Left renal pelvis (tissue), 4 donors: ENCODE measurements around the gene ITGA8. TPM values are rescaled to one million over a fixed set of nuclear protein-coding genes. Genes with fewer than 3 reads are reported as not detected.
"Not testable (repeated sequence)": the region's sequence is repeated elsewhere in the genome, so short reads cannot be mapped to it uniquely, and the experiment has no call there.

ENCODE experiments used
- DNase-seq, 4 donors: peaks; one replicate each; pipeline ENCODE4 v3.0.0-alpha.2; 2013; ENCODE audit warnings: low read depth in 4 of 4, low spot score in 3 of 4
- polyA plus RNA-seq, 4 donors: library from polyadenylated mRNA; unstranded; fragments of 120-200 nt; gene quantifications; one replicate each; pipeline ENCODE4 v1.2.1, GENCODE V29; 2013; ENCODE audit not compliant: insufficient read length in 4 of 4

ITGA8 gene
- polyA plus RNA-seq, 4 donors: 28.3 to 51.0 (median 43.9) TPM

- DNase-seq: no peak
Observed at GRCh38 chr10:15516256-15517085, 203.3 kb downstream of the ITGA8 start.

- no peak for DNase-seq
Observed at GRCh38 chr10:15515202-15515601, 204.5 kb downstream of the ITGA8 start.

GRCh38 chr10:15510963-15511362, 208.8 kb downstream of the ITGA8 start:
- DNase-seq: no peak

- no peak for DNase-seq
Observed at GRCh38 chr10:15505329-15505728, 214.4 kb downstream of the ITGA8 start.

- peak in 1 of 4 donors; percentile 60 for DNase-seq
Observed at GRCh38 chr10:15504101-15504840, 215.5 kb downstream of the ITGA8 start.

GRCh38 chr10:15494850-15495506, 224.7 kb downstream of the ITGA8 start:
- no peak for DNase-seq

- no peak for DNase-seq
Observed at GRCh38 chr10:15491856-15492642, 227.7 kb downstream of the ITGA8 start.

- DNase-seq: no peak
Observed at GRCh38 chr10:15489431-15489830, 230.3 kb downstream of the ITGA8 start.

- no peak for DNase-seq
Observed at GRCh38 chr10:15487376-15487775, 232.3 kb downstream of the ITGA8 start.

GRCh38 chr10:15486404-15486803, 233.3 kb downstream of the ITGA8 start:
- no peak for DNase-seq

- DNase-seq: no peak
Observed at GRCh38 chr10:15485684-15486316, 233.9 kb downstream of the ITGA8 start.

- no peak for DNase-seq
Observed at GRCh38 chr10:15485027-15485426, 234.7 kb downstream of the ITGA8 start.

- no peak for DNase-seq
Observed at GRCh38 chr10:15484128-15484527, 235.6 kb downstream of the ITGA8 start.

- no peak for DNase-seq
Observed at GRCh38 chr10:15483215-15484075, 236.3 kb downstream of the ITGA8 start.

GRCh38 chr10:15482156-15482555, 237.6 kb downstream of the ITGA8 start:
- DNase-seq: no peak

- DNase-seq: no peak
Observed at GRCh38 chr10:15478950-15479349, 240.8 kb downstream of the ITGA8 start.

GRCh38 chr10:15478429-15478828, 241.3 kb downstream of the ITGA8 start:
- no peak for DNase-seq

GRCh38 chr10:15476337-15476736, 243.4 kb downstream of the ITGA8 start:
- DNase-seq: no peak

GRCh38 chr10:15475439-15475838, 244.3 kb downstream of the ITGA8 start:
- not testable (repeated sequence) for DNase-seq
